GM21423 (cell line): Measurements from ENCODE around the gene ESRRA.
A peak's percentile ranks its signal among the peaks of the same experiment; 100 is the strongest.

Experiments used
- ATAC-seq: cut with Tn5 transposase; IDR thresholded peaks from one replicate; pipeline ENCODE4 v1.9.1; 2021; ENCODE audit warnings: mild to moderate bottlenecking, moderate library complexity; ENCODE audit not compliant: unreplicated experiment

The ESRRA gene

GRCh38 chr11:64269540-64270220 lies 35.6 kb upstream of the ESRRA start:
- peak; percentile 64 for ATAC-seq

- no peak for ATAC-seq
Measured at GRCh38 chr11:64275031-64275800, 30.1 kb upstream of the ESRRA start.

GRCh38 chr11:64275841-64276240 lies 29.5 kb upstream of the ESRRA start:
- ATAC-seq, result no peak

GRCh38 chr11:64276653-64277431 lies 28.5 kb upstream of the ESRRA start:
- no peak for ATAC-seq

- ATAC-seq, result no peak
Measured at GRCh38 chr11:64278576-64279190, 26.6 kb upstream of the ESRRA start.

- ATAC-seq, result no peak
Measured at GRCh38 chr11:64281957-64282770, 23.2 kb upstream of the ESRRA start.

- no peak for ATAC-seq
Measured at GRCh38 chr11:64283092-64283491, 22.2 kb upstream of the ESRRA start.

- ATAC-seq, result peak; percentile 68
Measured at GRCh38 chr11:64284048-64284961, 21.0 kb upstream of the ESRRA start, which contains the start of gene BAD. Gene BAD (minus strand): TSS chr11:64284665. CDS start chr11:64284368, 297 bp downstream.

GRCh38 chr11:64284962-64285884 lies 20.1 kb upstream of the ESRRA start, which contains the start of gene GPR137:
Gene GPR137 (plus strand): TSS chr11:64285848. CDS start chr11:64286525, 677 bp downstream.
- peak; percentile 56 for ATAC-seq

- peak; percentile 0 for ATAC-seq
Measured at GRCh38 chr11:64285885-64286800, 19.2 kb upstream of the ESRRA start.

- ATAC-seq, result no peak
Measured at GRCh38 chr11:64286801-64287159, 18.5 kb upstream of the ESRRA start.

GRCh38 chr11:64287676-64288352 lies 17.5 kb upstream of the ESRRA start:
- ATAC-seq, result no peak

GRCh38 chr11:64288353-64288750 lies 17.0 kb upstream of the ESRRA start:
- no peak for ATAC-seq

GRCh38 chr11:64289002-64289564 lies 16.2 kb upstream of the ESRRA start:
- ATAC-seq, result no peak

- no peak for ATAC-seq
Measured at GRCh38 chr11:64290352-64291261, 14.7 kb upstream of the ESRRA start.
